Tibial nerve (tissue), 4 donors: ENCODE results near the gene PROCR. TPM values are rescaled to one million over a fixed set of nuclear protein-coding genes. Genes with fewer than 3 reads are reported as not detected.
A peak's percentile ranks its signal among the peaks of the same experiment; 100 is the strongest.
"Not testable (repeated sequence)": the region's sequence is repeated elsewhere in the genome, so short reads cannot be mapped to it uniquely, and the experiment has no call there.

Experiments
- DNase-seq, 2 donors: peaks; one replicate each; pipeline ENCODE4 v3.0.0-alpha.2; 2019; ENCODE audit warnings: low spot score in 2 of 2
- H3K27ac ChIP-seq, 4 donors: fragments of 200-600 bp; sonication (generic) in 3 of 4; one replicate each; pipeline ENCODE4 v1.5.1; 2017 to 2019; ENCODE audit warnings: mild to moderate bottlenecking in 1 of 4
- H3K27me3 ChIP-seq, 2 donors: fragments of 200-600 bp; sonication (generic) in 1 of 2; one replicate each; pipeline versions ENCODE4 v1.5.1 to v1.6.0; 2017 to 2019
- H3K36me3 ChIP-seq, 3 donors: fragments of 200-600 bp; sonication (generic); one replicate each; pipeline ENCODE4 v1.5.1; 2018 to 2019
- H3K4me1 ChIP-seq, 4 donors: fragments of 200-600 bp; sonication (generic) in 3 of 4; one replicate each; pipeline ENCODE4 v1.5.1; 2017 to 2019
- H3K4me3 ChIP-seq, 4 donors: fragments of 200-600 bp; sonication (generic) in 3 of 4; one replicate each; pipeline ENCODE4 v1.5.1; 2017 to 2019; ENCODE audit warnings: mild to moderate bottlenecking in 1 of 4, moderate library complexity in 1 of 4
- H3K9me3 ChIP-seq, 4 donors: fragments of 200-600 bp; sonication (generic) in 3 of 4; one replicate each; pipeline ENCODE4 v1.5.1; 2017 to 2019
- CTCF ChIP-seq, 5 experiments: fragments of 200-600 bp in 3 of 5; fragments of 450-650 bp in 2 of 5; sonication (generic) in 3 of 5; IDR thresholded peaks; one replicate each; pipeline ENCODE4 v1.5.1; 2016 to 2019; ENCODE audit warnings: antibody characterized with exemption in 5 of 5, mild to moderate bottlenecking in 3 of 5, moderate library complexity in 2 of 5
- EP300 ChIP-seq, 2 donors: sonication (generic); formaldehyde crosslinking; IDR thresholded peaks; one replicate each; pipeline ENCODE4 v1.6.1; 2017; ENCODE audit warnings: antibody characterized with exemption in 2 of 2, mild to moderate bottlenecking in 1 of 2
- POLR2A ChIP-seq, 2 donors: fragments of 450-650 bp; IDR thresholded peaks; one replicate each; pipeline ENCODE4 v1.6.1; 2017; ENCODE audit warnings: antibody characterized with exemption in 2 of 2, mild to moderate bottlenecking in 2 of 2, moderate library complexity in 2 of 2
- WGBS, 2 donors: methylation state at CpG; one replicate each; pipeline ENCODE4 v1.1.5; 2018; 5-methylcytosine and 5-hydroxymethylcytosine counted together
- total RNA-seq, 4 donors: library from RNA; depleted of rRNA; stranded (reverse); fragments of >200 nt; gene quantifications; one replicate each; pipeline ENCODE4 v1.1.0, GENCODE V29; 2016

PROCR gene
- total RNA-seq, 4 donors from 2014 or later, result 40.9 to 132 (median 94.6) TPM

- no peak overlapping the region for H3K4me3 ChIP-seq
- no peak overlapping the region for H3K27ac ChIP-seq
- TF ChIP-seq CTCF (IDR thresholded peaks at IDR 0.05), result no peak
- TF ChIP-seq EP300 (IDR thresholded peaks at IDR 0.05), result no peak
- TF ChIP-seq POLR2A (IDR thresholded peaks at IDR 0.05), result no peak
- no peaks in the 10 kb centered on the region for H3K9me3 ChIP-seq
- H3K36me3 ChIP-seq, result no peaks in the 10 kb centered on the region
- DNase-seq, result no peak
- 65 to 70% methylated on average over 6 of the region's 6 CpGs for WGBS, 2 donors
- H3K27me3 ChIP-seq, result no peaks in the 10 kb centered on the region
- peaks cover 0 to 37% (median 2%) of the 10 kb centered on the region in 4 donors for H3K4me1 ChIP-seq
Measured at GRCh38 chr20:35150846-35151579, 20.9 kb upstream of the PROCR start.

- Histone ChIP-seq H3K27me3 (no peaks in the 10 kb centered on the region), H3K36me3 (no peaks in the 10 kb centered on the region), H3K4me1 (peaks cover 0 to 30% (median 0%) of the 10 kb centered on the region in 4 donors), H3K4me3 (no peak overlapping the region), H3K9me3 (no peaks in the 10 kb centered on the region), H3K27ac (peak overlapping the region in 2 of 4 donors; percentile 47 to 60)
- WGBS, 2 donors, result 63% methylated on average over 4 of the region's 4 CpGs
- DNase-seq, result peak in 1 of 2 donors; percentile 56
- TF ChIP-seq POLR2A (IDR thresholded peaks at IDR 0.05) (no peak), EP300 (IDR thresholded peaks at IDR 0.05) (peak; percentile 26 to 93), CTCF (IDR thresholded peaks at IDR 0.05) (no peak)
Measured at GRCh38 chr20:35151736-35152135, 20.1 kb upstream of the PROCR start.

GRCh38 chr20:35155936-35156335, 15.9 kb upstream of the PROCR start:
- Histone ChIP-seq H3K27me3 (no peaks in the 10 kb centered on the region), H3K4me3 (no peak overlapping the region), H3K27ac (no peak overlapping the region), H3K9me3 (no peaks in the 10 kb centered on the region), H3K36me3 (no peaks in the 10 kb centered on the region), H3K4me1 (peaks cover 0 to 15% (median 0%) of the 10 kb centered on the region in 4 donors)
- no peak for TF ChIP-seq EP300 (IDR thresholded peaks at IDR 0.05)
- WGBS, 2 donors, result 78 to 88% methylated on average over 2 of the region's 2 CpGs
- no peak for DNase-seq

- Histone ChIP-seq H3K9me3 (no peaks in the 10 kb centered on the region), H3K4me3 (no peak overlapping the region), H3K27me3 (no peaks in the 10 kb centered on the region), H3K36me3 (no peaks in the 10 kb centered on the region), H3K4me1 (peaks cover 0 to 6% (median 0%) of the 10 kb centered on the region in 4 donors), H3K27ac (no peak overlapping the region)
- no peak for DNase-seq
- 80 to 88% methylated on average over 6 of the region's 6 CpGs for WGBS, 2 donors
- TF ChIP-seq CTCF (IDR thresholded peaks at IDR 0.05), result no peak
- no peak for TF ChIP-seq EP300 (IDR thresholded peaks at IDR 0.05)
- no peak for TF ChIP-seq POLR2A (IDR thresholded peaks at IDR 0.05)
Measured at GRCh38 chr20:35156978-35157377, 14.9 kb upstream of the PROCR start.

GRCh38 chr20:35160341-35160740, 11.5 kb upstream of the PROCR start:
- WGBS, 2 donors, result 82 to 97% methylated on average over 5 of the region's 5 CpGs

GRCh38 chr20:35164531-35164930, 7.3 kb upstream of the PROCR start:
- H3K36me3 ChIP-seq, H3K4me1 ChIP-seq, H3K27me3 ChIP-seq, H3K4me3 ChIP-seq, H3K27ac ChIP-seq, H3K9me3 ChIP-seq, DNase-seq: not testable (repeated sequence)

More at GRCh38 chr20:35160341-35160740, 11.5 kb upstream of the PROCR start:
- not testable (repeated sequence) for H3K4me3 ChIP-seq, H3K27me3 ChIP-seq, H3K4me1 ChIP-seq, H3K36me3 ChIP-seq, H3K9me3 ChIP-seq, H3K27ac ChIP-seq, DNase-seq
